Measurements from ENCODE around the gene CTDSPL. TPM values are rescaled to one million over a fixed set of nuclear protein-coding genes. Genes with fewer than 3 reads are reported as not detected.

CTDSPL gene
- total RNA-seq, 1 experiment from 2014 or later = 124 TPM

GRCh38 chr3:37982331-37982730 lies 120.7 kb downstream of the CTDSPL start:
- POLR2A ChIA-PET (ENCODE audit: unreplicated experiment) = no interaction called here

GRCh38 chr3:37984051-37984450 lies 122.4 kb downstream of the CTDSPL start:
- H3F3A ChIP-seq (ENCODE audit: insufficient read depth, low read depth) = peaks cover 12% of the 10 kb centered on the region; the same call in 1 of the 2 replicates
- no peaks in the 10 kb centered on the region for H3K79me2 ChIP-seq (ENCODE audit: low read depth)
- TF ChIP-seq EZH2 (IDR thresholded peaks at IDR 0.05; ENCODE audit: low read depth) (no peak), CTCF (conservative IDR thresholded peaks at IDR 0.05) (no peak)
- H4K20me1 ChIP-seq (ENCODE audit: insufficient read depth) = no peaks in the 10 kb centered on the region
- CTCF ChIA-PET = no interaction called here
- no peak overlapping the region for H3K4me3 ChIP-seq
- no peak overlapping the region for H3K27ac ChIP-seq
- no peaks in the 10 kb centered on the region for H3K9me3 ChIP-seq (ENCODE audit: insufficient read depth, low read depth)
- POLR2A ChIA-PET (ENCODE audit: unreplicated experiment) = no interaction called here
- no TSS peak for BruUV-seq (replicated peaks)
- no peak overlapping the region for H2AFZ ChIP-seq
- intact Hi-C loops (cut with micrococcal nuclease; ENCODE audit: unreplicated experiment) = no loop called here
- no peaks in the 10 kb centered on the region for H3K27me3 ChIP-seq (ENCODE audit: insufficient read depth, low read depth)
- H3K9me2 ChIP-seq (ENCODE audit: insufficient read depth) = no peaks in the 10 kb centered on the region
- peaks cover 41% of the 10 kb centered on the region for H3K4me1 ChIP-seq (replicated peaks; ENCODE audit: insufficient read depth)
- no peak for DNase-seq
- peaks cover 6% of the 10 kb centered on the region; the same call in 1 of the 2 replicates for H3K36me3 ChIP-seq (ENCODE audit: low read depth)
- no peak overlapping the region for H3K4me2 ChIP-seq

More at GRCh38 chr3:37982331-37982730, 120.7 kb downstream of the CTDSPL start:
- Histone ChIP-seq H3K4me1 (replicated peaks; ENCODE audit: insufficient read depth) (peaks cover 27% of the 10 kb centered on the region), H2AFZ (no peak overlapping the region), H3K4me2 (no peak overlapping the region), H4K20me1 (ENCODE audit: insufficient read depth) (no peaks in the 10 kb centered on the region), H3F3A (ENCODE audit: insufficient read depth, low read depth) (peaks cover 12% of the 10 kb centered on the region; the same call in 1 of the 2 replicates), H3K9me3 (ENCODE audit: insufficient read depth, low read depth) (no peaks in the 10 kb centered on the region), H3K9me2 (ENCODE audit: insufficient read depth) (no peaks in the 10 kb centered on the region), H3K27ac (no peak overlapping the region), H3K36me3 (ENCODE audit: low read depth) (peaks cover 6% of the 10 kb centered on the region; the same call in 1 of the 2 replicates), H3K79me2 (ENCODE audit: low read depth) (no peaks in the 10 kb centered on the region), H3K4me3 (no peak overlapping the region), H3K27me3 (ENCODE audit: insufficient read depth, low read depth) (no peaks in the 10 kb centered on the region)
- CTCF ChIA-PET = no interaction called here
- intact Hi-C loops (cut with micrococcal nuclease; ENCODE audit: unreplicated experiment) = no loop called here
- no peak for DNase-seq
- no TSS peak for BruUV-seq (replicated peaks)
- TF ChIP-seq CTCF (conservative IDR thresholded peaks at IDR 0.05) (no peak), EZH2 (IDR thresholded peaks at IDR 0.05; ENCODE audit: low read depth) (no peak)

- BruUV-seq (replicated peaks) = no TSS peak
- POLR2A ChIA-PET (ENCODE audit: unreplicated experiment) = interaction anchor here (0.7 kb wide), 1 partner anchor 40 kb away, joined by 3 read pairs; no protein-coding TSS in a partner anchor
- H2AFZ ChIP-seq = no peak overlapping the region
- no peak overlapping the region for H3K4me2 ChIP-seq
- intact Hi-C loops (cut with micrococcal nuclease; ENCODE audit: unreplicated experiment) = no loop called here
- H3K9me2 ChIP-seq (ENCODE audit: insufficient read depth) = no peaks in the 10 kb centered on the region
- no peaks in the 10 kb centered on the region for H3K79me2 ChIP-seq (ENCODE audit: low read depth)
- H4K20me1 ChIP-seq (ENCODE audit: insufficient read depth) = no peaks in the 10 kb centered on the region
- no peaks in the 10 kb centered on the region for H3K27me3 ChIP-seq (ENCODE audit: insufficient read depth, low read depth)
- peaks cover 9% of the 10 kb centered on the region; the same call in 1 of the 2 replicates for H3F3A ChIP-seq (ENCODE audit: insufficient read depth, low read depth)
- no peak for TF ChIP-seq CTCF (conservative IDR thresholded peaks at IDR 0.05)
- TF ChIP-seq EZH2 (IDR thresholded peaks at IDR 0.05; ENCODE audit: low read depth) = no peak
- H3K4me3 ChIP-seq = no peak overlapping the region
- H3K27ac ChIP-seq = no peak overlapping the region
- H3K9me3 ChIP-seq (ENCODE audit: insufficient read depth, low read depth) = no peaks in the 10 kb centered on the region
- H3K36me3 ChIP-seq (ENCODE audit: low read depth) = peaks cover 6% of the 10 kb centered on the region; the same call in 1 of the 2 replicates
- no peak for DNase-seq
- peaks cover 47% of the 10 kb centered on the region for H3K4me1 ChIP-seq (replicated peaks; ENCODE audit: insufficient read depth)
- CTCF ChIA-PET = interaction anchor here (0.6 kb wide), 1 partner anchor 129 kb away, joined by 3 read pairs; no protein-coding TSS in a partner anchor
Measured at GRCh38 chr3:37984596-37984995, 122.9 kb downstream of the CTDSPL start.

Data from PC-9 (cell line).